Activated CD4-positive, alpha-beta T cell treated with anti-CD3 and anti-CD28 coated beads for 1 hour (primary cell): Measurements from ENCODE around the gene ANKRD42.
A peak's percentile ranks its signal among the peaks of the same experiment; 100 is the strongest.
"Not testable (repeated sequence)": the region's sequence is repeated elsewhere in the genome, so short reads cannot be mapped to it uniquely, and the experiment has no call there.

Experiments
- DNase-seq: peaks from one replicate; pipeline ENCODE4 v3.0.0-alpha.2; 2020

ANKRD42 gene

DNA sequence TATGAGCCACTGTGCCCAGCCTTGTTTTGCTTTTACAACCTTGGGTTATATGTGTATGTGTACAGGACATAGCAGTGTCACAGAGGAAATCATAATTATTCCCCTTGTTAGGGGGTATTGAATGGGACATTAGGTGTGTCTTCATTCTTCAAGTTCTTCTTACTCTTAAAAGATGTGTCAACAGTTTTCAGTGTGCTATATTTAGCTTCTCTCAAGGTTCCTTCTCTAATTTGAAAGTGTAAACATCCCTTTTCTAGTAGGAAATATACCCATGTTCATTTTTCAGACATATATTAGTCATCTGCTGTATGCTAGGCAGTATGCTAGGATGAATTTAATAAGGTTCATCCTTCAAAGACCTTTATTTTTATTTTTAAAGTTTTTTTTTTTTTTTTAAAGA lies 19.5 kb upstream of the ANKRD42 start:
- no peak for DNase-seq

DNA sequence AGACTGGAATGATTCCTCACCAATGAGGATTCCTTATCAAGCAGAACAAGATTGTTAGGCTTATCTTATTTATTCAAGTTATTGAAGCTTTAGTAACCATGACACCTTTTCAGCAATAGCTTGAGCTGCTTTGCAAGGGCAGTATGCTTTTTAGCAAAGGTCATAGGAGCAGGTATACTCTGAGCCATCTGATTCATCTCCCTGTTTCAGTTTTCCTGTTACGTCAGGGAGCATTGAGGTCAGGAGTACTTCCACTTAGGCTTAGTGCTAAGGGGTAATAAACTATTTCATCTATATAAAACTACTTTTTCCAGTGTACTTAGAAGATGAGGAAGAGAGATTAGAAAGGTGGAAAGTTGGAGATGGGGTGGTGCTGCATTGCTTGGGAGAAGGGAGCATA lies 17.7 kb upstream of the ANKRD42 start:
- DNase-seq: no peak

DNA sequence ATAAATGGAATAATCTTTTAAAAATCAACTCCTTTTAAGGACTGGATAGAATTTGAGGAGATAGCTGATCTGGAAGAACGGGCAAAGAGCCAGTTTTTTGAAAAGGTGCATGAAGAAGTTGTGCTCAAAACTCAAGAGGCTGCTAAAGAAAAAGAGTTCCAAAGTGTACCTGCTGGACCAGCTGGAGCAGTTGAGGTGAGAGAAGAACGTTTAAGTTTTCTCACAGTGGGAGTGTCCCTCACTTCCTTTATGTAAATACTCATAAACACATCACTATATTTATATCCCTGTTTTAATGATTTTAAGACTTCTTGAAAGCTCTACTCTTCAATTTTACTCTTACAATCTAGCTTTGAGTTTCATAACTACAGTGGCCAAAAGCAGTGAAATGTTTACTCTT lies 11.7 kb upstream of the ANKRD42 start:
- no peak for DNase-seq

DNA sequence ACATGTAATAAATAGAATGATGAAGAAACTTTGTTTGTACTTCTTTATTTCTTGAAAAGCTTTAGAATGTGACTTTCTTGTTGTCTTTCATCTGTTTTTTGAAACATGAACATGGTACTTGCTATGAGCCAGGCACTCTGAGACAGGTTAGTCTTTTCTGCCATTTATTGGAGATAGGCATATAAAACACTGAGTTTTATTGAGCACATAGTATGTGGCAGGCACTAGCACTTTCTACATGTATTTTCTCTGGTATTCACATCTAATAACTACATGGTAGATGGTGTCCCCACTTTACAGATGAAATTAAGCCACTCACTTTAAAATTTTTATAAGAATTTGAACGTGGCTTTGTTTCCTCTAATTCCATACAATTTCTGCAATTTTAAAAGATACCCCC lies 7.7 kb upstream of the ANKRD42 start:
- no peak for DNase-seq

DNA sequence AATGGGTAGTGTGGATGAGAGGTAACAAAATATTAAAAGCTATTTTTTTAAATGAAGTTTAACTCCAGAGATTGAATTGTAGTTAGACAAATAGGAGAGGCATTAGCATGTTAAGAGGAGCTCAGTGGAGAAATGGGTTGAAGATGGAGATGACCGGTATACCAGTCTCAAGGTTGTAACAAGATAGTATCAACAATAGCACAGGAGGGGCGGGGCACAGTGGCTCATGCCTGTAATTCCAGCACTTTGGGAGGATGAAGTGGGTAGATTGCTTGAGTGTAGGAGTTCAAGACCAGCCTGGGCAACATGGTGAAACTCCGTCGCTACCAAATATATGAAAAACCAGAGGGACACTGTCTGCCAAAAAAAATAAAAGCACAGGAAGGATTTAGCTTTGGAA lies 6.0 kb upstream of the ANKRD42 start:
- DNase-seq: no peak

DNA sequence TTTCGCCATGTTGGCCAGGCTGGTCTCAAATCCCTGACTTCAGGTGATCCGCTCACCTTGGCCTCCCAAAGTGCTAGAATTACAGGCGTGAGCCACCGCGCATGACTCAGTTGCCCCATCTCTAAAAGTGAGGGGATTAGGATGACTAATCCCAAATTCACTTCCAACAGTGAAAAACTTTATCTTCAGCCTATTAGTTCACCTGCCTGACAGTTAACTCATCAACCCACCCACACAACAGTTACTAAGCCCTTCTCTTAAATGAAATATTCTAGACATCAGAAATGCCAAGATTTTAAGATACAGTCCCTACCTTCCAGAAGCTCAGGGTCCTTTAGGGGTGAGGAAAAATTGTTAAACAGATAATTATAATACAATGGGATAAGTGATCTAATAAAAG lies 2.0 kb upstream of the ANKRD42 start:
- DNase-seq: no peak

DNA sequence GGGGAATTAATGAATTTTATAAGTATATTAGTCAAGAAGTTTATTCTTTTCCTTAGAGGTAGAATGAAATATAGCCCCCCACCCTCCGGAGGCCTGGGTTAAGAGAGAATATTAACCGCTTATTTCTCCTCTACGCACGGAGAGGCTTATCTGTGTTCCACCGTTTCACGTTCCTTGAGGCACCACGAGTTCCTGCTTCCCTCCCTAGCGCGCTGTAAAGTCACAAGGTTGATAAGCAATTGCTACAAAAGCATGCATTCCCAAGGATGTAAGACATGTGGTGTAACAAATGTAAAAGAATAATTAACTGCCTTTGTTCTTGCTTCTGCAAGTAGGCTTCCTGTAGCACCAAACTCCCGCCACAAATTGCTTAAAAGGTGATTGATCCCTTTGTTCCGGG lies 1.5 kb upstream of the ANKRD42 start:
- DNase-seq: no peak

DNA sequence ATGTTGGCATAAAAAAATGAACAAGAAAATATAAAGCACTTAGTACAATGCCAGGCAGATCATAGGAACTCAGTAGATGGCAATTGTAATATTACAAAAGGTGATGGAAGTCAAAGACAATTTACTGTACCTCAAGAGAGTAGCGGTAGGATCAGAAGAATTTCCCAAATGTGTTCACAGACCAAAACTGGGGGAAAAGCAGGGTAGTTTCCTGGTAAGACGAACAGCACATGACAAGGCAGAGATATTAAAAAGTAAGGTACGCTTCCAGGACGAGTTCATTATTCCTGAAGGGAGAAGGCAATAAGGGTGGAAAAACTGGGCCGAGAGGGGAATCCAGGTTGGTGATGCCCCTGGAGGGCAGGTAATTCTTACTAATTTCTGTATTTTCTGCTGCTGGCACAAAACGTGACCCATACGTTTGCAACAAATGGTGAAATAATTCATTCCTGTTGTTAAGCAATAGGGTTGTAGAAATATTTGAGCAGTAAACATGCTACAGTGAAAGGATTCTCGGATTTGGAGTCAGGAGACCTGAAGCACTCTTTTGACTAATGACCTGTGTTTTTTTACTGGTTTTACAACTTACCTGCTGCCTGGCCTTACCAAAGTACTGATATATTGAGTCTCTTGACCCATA lies 786 bp upstream of the ANKRD42 start:
- DNase-seq: no peak

DNA sequence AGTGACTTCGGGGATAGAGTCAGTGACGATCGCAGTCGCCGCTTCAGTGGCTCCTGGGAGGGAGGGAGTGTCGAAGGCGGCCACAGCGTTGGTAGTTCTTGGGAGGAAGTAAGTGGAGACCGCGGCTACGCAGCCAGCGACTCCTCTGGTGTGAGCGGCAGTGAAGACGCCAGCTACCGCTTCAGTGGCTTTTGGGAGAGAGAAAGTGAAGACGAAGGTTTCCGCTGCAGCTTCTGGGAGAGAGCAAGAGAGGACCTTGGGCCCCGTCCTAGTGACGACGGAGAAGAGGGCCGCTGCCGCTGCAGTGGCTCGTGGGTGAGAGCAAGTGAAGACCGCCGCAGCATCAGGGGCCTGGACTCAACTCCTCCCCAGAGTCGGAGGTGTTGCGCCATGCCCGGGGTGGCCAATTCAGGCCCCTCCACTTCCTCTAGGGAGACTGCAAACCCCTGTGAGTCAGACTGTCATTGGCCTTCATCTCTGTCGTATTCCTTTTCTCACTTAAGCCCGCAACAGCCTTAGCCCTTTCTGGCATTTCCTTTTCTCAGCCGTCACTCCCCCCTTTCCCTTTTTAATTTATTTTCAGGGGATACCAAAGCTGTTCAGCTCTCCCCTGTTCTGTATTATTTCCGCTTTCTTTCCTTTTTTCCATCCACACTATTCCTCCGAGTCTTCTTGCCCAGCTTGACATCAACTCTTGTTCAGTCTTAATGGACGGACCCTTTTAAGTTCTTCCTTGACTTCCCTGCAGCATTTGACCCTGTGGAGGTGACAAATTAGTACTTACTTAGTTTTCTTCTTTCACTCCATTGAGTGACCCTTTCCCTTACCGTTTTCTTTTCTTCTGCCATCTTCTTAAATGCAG lies 1.0 kb downstream of the ANKRD42 start:
- peak; percentile 37 for DNase-seq

DNA sequence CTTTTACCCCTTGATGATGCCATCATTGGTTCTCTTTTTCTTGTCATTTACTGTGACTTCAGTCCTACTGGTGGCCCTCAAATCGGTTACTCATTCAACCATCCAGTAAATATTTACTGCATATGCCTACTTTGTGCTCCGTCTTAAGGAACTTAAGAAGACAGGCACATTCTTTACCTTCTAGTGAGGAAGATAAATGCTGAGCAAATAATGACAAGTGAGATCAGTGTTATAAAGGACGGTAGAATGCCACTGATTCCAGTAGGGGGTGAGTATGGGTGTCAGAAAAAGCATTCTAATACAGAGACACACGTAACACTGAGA lies 1.6 kb downstream of the ANKRD42 start:
- no peak for DNase-seq

DNA sequence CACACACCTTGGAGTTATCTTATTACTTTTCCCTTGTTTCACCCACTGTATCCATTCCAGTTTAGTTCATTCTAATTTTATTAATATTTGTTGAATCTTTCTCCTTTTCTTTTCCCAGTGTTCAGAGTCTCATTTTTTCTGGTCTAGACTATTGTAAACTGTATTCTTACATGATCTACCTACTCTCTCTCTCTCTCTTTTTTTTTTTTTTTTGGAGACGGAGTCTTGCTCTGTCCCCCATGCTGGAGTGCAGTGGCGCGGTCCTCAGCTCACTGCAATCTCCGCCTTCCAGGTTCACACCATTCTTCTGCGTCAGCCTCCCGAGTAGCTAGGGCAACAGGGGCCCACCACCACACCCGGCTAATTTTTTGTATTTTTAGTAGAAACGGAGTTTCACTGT lies 2.1 kb downstream of the ANKRD42 start:
- no peak for DNase-seq

DNA sequence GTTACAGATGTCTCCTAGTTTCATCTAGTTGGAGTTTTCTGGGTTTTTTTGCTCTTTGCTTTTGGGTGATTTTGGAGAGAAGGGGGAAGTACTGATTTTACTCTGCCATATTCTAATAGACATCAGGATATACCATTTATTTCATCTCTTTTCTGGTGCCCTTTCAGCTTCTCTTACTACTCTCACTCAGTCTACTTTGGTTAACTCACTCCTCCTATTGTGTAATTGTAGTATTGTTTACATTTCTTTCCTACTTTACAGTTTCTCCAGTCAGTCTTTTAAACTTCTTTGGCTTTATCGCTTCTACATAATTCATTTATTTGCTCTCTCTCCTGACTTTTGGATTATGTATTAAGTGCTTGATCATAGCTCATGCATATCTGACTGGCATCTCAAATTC lies 6.5 kb downstream of the ANKRD42 start:
- DNase-seq: no peak

DNA sequence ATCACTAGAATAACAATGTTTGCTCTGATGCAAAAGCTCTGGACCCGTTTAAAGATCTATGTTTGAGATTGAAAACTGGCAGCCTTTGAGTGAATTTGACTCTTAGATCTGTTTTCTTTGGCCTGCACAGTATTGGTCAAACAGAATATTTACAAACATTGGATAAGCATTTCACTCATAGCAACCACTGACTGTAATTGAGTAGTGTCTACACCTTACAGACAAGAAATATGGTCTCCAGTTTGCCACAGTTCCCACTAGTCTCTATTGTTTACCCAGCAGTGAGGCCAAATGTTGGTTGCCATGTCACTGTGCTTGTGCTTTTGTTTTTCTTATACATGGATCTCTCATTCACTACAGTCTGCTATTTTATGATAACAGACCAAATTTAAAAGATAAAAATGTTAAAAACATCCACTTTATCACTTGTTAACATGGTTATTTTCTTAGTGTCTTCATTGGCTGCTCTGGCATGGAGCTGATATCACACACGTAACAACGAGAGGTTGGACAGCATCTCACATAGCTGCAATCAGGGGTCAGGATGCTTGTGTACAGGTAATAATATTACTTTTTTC lies 12.2 kb downstream of the ANKRD42 start:
- DNase-seq: no peak

DNA sequence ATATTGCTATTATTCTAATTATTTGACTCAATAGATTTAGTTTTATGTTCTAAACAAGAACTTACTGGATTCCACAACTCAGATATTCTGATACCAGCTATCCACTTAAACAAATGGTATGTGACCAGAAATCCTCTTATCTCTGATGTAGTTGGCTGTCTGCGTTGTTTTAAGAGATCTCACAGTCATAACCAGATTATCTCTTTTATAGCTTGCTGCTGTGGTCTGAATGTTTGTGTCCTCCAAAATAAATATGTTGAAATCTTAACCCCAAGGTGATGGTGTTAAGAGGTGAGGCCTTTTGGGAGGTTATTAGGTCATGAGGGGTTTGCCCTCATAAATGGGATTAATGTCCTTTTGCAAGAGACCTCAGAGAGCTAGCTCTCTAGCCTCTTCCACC lies 12.7 kb downstream of the ANKRD42 start:
- DNase-seq: no peak

DNA sequence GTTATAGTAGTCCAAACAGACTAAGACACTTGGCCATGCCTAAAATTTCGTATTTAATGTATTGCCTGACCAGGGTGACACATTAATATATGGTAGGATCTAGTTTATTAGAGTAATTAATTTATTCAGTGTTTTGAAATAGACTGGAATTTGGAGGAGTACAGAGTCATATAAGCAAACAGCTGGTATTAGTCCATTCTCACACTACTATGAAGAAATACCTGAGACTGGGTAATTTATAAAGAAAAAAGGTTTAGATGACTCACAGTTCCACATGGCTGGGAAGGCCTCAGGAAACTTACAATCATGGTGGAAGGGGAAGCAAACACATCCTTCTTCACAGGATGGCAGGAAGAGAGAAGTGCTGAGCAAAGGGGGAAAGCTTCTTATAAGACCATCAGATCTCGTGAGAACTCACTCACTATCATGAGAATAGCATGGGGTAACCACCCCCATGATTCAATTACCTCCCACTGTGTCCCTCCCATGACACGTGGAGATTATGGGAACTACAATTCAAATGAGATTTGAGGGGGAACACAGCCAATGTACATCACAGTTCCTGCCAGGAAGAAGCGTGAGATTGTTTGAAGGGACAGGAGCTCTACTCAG lies 13.4 kb downstream of the ANKRD42 start:
- not testable (repeated sequence) for DNase-seq

DNA sequence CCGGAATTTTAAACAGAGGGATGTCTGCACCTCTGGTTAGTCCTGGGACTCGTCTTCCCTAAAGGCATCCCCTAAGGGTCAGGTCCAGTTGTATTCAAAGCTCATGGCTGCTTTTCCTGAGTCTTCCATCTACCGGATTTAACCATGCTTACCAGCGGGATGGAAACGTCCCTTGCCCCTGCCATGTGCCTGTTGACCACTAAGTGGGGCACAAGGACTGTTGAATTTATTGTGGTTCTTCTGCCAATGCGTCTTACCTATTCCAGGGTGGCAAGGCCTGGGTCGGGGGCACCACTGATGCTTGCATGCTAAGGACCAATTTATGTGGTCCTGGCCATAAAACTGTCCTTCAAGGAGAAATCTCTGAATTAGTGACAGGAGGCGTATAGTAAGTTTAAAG lies 25.6 kb downstream of the ANKRD42 start:
- DNase-seq: no peak

DNA sequence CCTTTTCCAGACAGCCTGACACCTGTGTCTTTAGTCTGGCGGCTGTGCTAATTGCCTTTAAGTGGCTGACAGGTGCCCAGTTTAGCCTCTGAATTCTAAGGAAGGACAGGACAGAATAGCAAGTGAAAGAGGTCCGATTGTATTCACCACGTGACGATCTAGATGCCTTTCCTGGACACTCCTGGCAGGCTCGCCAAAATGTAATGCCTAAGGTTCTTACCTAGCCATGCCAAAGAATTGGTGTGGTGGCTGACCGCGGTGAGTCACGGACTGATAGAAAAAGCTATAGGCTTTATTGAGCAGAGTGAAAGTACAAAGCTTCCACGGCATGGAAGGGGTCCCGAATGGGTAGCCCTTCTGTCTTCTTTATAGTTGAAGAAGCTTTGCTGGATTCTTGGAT lies 26.7 kb downstream of the ANKRD42 start:
- no peak for DNase-seq

DNA sequence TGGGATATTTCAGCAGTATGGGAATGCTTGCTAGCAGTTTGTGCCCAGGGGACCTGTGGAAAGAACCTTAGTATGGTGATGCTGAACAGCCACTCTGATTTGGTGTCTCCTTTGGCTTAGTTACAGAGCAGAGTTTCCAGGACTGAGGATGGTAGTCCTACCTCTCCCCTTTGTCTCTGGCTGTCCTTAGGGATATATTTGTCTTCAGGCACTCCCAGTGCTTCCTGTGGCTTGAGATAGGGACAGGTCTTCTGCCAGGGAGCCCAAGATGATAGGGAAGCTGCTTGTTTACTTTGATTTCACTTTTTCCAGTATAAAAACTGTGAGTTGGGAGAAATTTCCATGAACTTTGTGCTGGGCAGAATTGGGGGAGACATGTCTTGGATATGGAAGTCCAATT lies 28.2 kb downstream of the ANKRD42 start:
- no peak for DNase-seq

DNA sequence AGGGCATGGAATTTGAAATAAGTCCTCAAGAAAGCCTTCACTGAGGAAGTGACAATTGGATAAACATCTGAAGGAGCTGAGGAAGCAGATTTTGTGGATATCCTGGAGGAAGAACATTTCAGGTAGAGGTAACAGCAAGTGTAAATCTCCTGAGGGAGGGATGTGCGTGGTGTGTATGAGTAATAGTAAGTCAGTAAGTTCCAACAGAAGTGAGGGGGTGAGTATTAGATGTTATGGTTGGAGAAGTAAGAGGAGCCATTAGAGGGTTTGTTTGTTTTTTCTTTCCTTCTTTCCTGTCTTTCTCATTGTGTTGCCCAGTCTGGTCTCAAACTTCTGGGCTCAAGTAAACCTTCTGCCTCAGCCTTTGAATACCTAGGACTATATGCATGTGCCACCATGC lies 29.0 kb downstream of the ANKRD42 start:
- no peak for DNase-seq

DNA sequence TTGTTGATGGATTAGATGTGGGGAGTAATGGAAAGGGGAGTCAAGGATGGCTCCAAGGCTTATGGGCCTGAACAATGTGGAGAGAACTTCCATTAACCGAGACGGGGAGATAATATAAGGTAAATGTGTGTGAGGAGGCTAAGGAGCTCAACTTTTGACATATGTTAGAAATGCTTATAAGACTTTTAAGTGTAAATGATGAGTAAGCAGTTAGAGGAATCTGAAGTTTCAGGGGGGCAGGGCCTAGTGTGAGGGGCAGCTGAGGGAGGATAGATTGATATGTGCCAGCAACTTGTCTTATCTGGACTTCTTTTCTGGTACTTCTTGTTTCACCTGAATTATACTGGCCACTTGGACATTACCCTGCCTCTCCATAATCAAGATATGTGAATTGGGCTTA lies 29.9 kb downstream of the ANKRD42 start:
- no peak for DNase-seq

DNA sequence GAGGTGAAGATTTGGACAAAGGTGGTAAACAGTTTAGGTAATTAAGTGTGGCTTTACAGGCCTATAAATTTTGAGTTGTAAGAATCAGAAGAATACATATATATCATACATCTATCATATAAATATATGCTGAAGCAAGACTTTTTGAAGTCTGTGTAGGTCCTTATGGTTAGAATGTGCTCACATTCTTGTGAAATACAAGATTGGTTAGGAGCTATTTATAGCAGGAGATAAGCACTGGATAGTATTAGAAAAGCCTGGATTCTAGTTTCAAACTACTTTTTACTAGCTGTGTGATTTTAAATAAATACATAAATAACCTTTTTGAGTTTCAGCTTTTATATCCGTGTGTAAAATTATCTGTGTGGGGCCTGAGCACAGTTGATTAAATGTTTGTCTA lies 42.3 kb downstream of the ANKRD42 start:
- no peak for DNase-seq

DNA sequence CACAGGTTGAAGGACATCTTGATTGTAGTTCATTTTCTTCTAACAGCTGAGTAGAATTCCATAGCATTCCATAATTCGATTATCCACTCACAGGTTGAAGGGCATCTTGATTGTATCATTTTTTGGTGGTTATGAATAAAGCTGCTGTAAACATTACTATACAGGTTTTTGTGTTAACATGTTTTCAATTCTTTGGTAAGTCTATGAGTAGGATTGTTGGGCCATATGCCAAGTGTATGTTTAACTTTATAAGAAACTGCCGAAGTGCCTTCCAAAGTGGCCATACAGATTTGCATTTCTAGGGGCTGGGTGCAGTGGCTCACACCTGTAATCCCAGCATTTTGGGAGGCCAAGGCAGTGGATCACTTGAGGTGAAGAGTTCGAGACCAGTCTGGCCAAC lies 44.6 kb downstream of the ANKRD42 start:
- DNase-seq: no peak

DNA sequence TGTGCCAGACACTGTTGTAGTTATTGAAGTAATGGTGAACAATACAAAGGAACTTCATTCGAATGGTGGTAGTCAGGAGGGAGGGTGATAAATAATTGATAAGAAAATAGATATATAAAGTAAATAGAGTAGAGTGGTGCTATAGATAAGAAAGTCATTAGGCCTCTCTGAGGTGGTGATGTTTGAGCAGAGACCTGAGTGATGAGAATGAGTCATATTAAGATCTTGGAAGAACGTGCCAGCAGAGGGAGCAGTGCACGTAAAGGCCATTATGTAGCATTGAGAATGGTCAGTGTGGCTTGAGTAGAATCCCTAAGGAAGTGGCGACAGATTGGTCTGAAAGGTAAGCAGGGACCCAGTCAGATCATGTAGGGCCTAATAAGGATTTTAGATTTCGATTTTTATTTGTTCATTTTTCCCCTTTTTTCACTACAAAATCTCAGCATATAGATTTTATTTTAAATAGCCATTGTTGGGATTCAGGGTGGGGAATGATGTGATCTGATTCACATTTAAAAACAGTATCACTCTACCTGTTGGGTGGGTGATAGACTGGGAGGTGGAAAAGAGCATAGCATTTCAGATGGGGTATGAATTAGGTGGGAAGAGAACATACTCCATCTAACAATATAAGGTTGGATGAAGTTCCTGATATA lies 47.9 kb downstream of the ANKRD42 start:
- DNase-seq: no peak

DNA sequence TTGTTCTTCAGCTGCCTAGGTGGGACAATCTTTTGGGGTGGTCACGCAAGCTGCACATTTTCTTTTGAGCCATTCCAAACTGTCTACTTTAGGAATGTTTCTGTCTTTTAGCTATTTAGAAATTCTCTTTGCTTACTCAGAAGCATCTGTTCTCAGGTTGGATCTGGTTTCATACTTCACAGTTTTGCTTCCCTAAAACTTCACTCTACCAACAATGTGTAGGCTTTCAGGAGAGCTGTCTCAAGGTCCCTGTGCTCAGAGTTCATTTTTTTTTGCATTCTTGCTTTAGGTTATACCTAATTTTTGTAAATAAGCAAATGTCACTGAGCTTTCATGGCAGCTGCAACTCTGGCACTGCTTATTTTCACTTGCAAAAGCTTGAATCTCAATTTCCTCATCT lies 55.9 kb downstream of the ANKRD42 start:
- no peak for DNase-seq
